Activated CD4-positive, CD25-positive, alpha-beta regulatory T cell treated with anti-CD3 and anti-CD28 coated beads, Interleukin-2, amount 50 U/mL, for 16 hours (primary cell): Measurements from ENCODE around the gene B3GAT1.
"Not testable (repeated sequence)": the region's sequence is repeated elsewhere in the genome, so short reads cannot be mapped to it uniquely, and the experiment has no call there.

Source experiments
- DNase-seq: peaks from one replicate; pipeline ENCODE4 v3.0.0-alpha.2; 2020; ENCODE audit warnings: low read depth, low spot score

The B3GAT1 gene

DNA sequence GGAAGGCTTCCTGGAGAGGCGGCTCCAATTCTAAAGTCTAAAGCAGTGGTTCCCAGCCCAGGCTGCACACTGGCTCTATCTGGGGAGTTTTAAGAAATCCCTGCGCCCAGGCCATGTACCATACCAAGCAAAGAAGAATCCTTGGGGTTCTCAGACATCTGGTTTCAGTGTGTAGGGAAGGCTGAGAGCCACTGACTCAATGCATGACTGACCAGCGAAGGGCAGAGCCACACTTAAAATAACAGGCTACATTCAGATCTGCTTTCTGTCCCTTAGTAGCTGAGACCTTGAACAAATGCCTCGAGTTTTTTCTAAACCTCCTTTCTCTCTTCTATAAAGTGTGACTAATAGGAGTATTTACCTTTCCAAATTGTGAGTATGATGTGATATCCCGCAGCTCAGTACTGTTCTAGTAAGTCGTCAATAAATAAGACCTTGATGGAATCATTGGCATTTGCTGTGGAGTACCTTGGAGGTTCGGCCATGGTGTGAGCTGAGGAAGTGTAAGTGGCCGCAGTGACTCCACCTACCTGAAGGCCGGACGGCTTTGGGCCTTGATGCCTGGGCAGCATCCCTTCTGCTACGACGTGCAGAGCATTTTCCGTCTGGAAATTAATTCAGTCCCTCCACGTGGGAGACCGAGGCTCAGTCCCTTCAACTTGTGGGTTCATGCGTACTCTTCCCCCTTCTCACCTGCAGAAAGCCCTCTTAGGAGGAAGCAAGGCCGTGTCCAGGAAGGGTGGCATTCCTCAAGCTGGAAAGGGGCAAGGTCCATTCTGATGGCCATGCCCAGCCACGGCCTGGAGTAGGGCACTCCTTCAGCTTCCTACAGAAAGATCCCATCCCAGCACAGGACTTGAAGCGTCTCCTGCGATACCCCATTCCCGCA is 55.1 kb downstream of the B3GAT1 start:
- DNase-seq: no peak

DNA sequence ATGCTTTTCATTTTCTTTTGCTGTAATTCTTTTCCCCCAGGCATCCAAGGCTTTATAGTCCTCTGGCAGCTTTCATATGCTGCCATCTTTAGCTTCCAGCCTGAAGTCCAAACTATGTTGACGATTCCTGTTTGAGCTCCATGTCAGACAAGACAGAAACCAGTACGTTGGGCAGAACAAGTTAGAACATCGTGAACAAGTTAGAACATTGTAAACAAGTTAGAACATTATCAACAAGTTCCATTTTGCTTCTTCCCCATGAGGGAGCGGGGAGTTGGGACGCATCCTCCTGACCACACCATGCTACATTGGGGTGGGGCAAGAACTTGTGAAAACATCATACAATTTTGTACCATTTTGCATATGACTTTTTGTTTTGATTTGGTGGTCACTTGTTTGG is 56.4 kb downstream of the B3GAT1 start:
- DNase-seq: no peak

DNA sequence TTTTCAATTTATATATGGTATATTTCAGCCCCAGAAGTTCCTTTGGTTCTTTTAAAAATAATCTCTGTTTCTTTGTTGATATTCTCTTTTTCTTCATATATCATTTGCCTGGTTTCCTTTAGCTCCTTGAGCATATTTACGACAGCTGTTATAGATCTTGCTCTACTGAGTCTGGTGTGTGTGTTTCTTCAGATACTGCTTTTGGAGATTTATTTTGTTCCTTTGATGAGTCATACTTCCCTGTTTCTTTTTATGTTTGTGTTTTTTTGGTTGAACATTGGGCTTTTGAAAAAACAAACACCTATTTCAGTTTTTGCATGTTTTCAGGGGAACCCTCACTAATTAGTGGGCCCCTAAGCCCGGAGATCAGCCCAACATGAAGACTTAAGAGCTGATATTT is 56.9 kb downstream of the B3GAT1 start:
- DNase-seq: no peak

DNA sequence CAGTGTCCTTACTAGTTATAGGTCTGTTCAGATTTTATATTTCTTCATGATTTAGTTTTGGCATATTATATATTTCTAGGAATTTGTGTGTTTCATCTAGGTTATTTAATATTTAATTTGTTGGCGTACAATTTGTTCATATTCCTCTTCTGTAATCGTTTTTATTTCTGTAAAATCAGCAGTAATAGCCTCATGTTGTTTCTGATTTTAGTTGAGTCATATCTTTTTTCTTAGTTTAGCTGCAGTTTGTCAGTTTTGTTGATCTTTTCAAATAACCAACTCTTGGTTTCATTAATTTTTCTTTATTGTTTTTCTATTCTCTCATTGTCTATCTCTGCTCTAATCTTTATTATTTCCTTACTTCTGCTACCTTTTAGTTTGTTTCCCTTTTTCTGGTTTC is 59.9 kb downstream of the B3GAT1 start:
- DNase-seq: no peak

DNA sequence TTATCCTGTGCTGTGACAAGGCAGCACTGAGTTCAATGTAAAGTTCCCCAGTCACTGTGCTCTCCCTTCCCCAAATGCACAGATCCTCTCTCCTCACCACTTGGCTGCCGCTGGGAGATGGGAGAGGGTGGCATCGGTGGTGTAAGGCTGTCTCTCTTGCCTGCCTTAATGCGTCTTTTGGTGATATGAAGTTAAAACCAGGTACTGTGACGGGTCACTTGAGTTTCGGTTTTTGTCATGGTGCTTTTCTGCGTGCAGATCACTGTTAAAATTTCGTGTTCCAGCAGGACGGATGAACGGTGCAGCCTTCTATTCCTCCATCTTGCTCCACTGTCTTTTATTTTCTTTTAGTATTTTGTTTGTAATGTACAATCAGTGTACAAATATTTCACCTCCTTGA is 61.7 kb downstream of the B3GAT1 start:
- no peak for DNase-seq

DNA sequence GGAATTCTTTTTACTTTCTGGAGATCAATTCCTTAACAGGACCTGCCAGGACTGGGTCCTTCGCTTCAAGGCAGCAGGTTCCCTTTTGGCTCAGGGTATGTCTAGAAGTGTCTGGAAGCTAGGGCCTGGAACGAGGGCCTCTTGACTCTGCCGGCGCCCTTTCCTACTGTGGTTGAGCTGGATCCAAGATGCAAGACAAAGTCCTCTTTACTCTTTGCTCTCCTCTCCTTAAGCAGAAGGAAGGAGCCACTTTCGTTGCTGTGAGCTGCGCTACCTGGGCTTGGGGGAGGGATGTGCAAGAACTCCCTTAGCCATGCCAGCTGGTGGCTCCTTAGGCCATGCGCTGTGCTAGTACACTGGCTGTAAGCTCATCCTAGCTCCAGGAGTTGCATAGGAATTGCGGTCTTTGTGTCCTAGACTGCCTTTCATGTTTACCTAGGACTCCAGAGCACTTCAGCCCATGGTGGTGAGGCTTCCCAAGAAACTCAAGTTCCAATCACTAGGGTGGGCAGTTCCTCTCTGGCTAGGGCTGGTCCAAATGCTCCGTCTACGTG is 62.2 kb downstream of the B3GAT1 start:
- no peak for DNase-seq

DNA sequence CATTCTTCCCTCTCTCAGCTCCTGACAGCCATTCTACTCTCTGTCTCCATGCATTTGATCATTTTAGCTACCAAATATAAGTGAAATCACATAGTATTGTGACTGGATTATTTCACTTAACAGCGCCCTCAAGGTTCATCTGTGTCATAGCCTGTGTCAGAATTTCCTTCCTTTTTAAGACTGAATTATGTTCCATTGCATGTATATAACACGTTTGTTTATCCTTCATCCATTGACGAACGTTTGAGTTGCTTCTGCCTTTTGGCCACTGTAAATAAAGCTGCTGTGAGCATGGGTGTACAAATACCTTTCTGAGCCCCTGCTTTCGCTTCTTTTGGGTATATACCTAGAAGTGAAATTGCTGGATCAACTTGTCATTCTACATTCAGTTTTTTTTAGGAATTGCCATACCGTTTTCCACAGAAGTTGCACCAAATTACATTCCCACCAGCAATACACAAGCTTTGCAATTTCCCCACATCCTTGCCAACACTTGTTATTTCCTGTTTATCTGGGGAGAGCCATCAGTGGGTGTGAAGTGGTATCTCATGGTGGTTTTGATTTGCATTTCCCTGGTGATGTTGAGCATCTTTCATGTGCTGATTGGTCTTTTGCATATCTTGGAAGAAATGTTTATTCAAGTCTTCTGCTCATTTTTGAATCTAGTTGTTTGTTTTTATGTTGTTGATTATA is 62.8 kb downstream of the B3GAT1 start:
- DNase-seq: no peak

DNA sequence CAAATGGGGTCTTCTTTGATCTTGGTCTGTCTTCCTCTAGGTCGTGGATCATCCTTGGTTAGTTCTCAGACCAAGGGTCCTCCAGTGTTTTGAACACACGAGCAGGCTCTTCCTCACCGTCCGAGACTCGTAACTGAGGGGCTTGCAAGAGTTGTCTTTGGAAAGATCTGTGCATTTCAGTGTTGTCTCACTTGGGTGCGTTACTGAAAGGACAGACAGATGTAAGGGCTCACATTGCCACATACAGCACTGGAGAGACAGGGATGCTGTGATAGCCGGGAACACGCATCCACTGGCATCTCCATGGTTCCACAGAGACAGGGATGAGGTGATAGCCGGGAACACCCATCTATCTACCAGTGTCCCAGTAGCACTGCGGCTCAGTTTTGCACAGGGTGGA is 64.6 kb downstream of the B3GAT1 start:
- DNase-seq: no peak

DNA sequence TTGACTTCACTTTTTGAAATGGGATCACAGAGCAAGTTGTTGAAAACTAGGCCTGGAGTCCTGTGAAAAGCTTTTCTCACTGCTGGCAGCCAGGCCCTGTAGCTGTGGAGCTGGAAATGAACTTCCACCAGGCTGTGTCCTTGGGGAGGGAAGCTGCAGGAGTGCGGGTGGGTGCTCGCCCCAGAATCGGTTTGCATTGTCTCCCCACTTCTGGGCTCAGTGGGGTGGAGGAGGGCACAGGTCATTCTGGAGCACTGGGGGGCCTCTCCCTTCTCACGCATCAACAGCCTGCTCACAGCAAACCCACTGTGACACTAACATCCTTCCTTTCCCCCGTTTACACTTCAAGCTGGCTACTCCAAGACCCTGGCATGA is 65.1 kb downstream of the B3GAT1 start:
- no peak for DNase-seq

DNA sequence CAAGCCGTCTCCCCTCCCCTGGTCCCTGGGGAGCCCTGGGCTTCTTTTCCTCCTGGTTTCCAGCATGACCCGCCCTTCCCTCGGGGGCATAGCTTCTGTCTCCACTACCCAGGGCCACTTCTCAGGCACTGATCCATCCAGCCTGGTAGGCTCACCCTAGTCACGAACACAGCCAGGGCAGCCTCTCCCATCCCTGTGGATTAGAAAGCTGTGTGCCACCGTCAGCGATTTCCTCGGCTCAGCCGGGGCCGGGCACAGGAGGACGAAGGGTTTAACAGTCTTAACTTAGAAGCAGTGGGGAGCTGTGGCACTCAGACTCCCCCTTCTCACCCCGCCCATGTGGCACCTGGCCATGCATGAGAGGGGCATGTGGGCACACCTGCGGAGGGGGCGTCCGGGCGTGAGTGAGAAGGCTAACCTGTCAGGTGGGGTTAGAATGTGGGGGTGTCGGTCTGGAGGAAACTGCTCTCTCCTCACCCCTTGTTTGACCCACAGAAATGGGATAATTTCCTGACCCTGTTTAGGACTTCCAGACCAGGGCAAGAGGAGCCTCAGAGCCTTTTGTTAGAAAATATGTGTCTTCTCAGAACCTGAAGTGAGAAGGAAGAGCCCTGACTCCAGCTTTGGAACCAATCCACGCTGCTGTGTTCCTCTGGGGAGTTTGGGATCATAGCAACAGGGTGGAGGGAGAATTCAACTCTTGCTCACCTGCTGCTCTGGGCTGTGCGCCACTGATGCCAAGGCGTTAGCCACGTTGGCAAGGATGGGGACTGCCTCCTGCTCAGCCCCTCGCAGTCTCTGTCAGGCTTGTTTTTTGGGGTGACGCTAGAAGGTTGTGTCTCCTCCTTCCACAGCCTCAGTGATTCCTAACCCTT is 65.7 kb downstream of the B3GAT1 start:
- DNase-seq: no peak

DNA sequence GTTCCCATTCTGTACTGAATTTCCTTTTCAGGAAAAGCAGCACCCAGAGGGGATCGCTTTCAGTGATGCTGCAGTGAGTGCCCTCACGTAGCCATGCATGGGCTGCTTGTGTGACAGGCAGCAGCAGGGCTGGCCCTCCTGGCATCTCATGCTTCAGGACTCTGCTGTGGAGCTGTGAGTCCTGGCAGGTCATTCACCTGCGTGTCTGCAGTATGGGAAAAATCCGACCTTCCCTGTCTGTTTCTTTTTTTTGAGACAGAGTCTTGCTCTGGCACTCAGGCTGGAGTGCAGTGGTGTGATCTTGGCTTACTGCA is 66.8 kb downstream of the B3GAT1 start:
- no peak for DNase-seq

DNA sequence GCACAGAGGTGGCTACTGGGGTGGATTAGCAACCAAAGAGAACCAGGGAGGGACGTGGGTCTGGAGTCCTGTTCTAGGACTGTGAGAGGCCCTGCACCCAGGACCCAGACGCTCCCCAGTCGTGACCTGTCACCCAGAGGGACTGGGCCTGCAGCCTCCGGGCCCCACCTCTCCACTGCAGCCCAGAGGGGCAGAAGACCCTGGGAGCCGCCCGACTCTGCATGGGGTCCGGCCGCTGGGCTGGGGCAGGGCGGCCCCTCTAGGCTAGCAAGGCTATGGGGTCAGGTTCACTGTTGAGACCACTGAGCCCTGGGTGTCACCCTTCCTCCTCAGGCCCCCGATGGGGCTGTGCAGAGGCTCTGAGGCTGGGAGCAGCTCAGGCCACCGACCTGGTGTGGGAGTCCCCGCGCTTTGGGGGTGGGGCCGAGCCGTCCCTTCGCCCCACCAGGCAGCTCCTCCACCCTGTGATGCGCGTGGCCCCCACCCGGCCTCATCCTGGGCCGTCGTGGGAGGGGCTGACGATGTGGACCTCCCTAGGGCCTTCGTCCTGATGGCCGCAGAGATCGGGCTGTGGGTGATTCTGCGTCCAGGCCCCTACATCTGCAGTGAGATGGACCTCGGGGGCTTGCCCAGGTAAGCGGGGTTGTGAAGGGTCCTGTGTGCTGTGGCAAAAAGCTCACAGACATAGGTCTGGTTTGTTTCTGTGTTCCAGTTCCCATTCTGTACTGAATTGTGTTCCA is 67.4 kb downstream of the B3GAT1 start:
- not testable (repeated sequence) for DNase-seq

DNA sequence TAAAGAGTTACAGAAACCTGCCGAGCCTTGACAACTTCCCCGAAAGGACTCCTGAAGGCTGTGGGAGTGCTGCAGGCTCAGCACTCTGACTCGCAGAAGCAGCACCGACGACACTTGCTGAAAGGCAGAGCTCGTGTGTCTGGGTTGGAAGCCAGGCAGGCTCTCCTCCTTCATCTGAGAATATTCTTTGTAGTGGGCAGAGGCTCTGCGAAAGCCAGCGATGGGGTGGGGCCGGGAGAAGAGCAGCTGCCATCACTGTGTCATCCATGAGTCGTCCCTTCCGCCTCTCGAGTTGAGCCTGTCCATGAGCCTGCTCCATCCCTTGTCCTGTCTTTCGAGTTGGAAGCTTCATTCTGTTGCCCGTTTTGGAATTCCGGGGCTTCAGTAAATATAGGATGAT is 68.4 kb downstream of the B3GAT1 start:
- DNase-seq: no peak

DNA sequence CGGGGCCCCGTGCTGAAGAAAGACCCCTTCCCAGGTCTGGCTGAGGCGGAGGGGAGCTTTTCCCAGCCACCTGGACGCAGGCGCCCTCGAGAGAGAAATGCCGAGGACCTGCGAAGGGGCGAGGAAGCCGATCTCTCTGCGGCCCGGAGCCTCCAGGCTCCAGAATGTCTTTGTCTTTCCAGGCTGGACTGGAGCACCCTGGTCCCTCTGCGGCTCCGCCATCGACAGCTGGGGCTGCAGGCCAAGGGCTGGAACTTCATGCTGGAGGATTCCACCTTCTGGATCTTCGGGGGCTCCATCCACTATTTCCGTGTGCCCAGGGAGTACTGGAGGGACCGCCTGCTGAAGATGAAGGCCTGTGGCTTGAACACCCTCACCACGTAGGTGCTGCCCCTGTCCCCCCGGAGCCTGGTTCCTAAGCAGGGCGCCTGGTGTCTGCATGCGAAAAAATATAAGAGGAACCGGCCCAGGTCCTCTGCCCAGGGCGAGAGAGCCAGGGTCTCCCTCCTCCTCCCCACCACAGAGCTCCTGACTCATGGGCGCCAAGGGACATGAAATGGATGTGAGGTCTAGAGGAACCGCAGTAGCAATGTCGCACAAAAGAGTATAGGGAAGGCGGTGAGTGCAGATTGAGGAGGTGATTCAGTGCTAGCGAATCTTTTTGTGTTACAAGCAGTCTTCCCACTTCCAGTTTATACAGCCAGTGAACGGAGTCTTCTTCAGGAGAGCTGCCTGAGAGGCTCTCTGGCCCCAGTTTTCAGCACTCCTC is 69.3 kb downstream of the B3GAT1 start:
- DNase-seq: no peak

DNA sequence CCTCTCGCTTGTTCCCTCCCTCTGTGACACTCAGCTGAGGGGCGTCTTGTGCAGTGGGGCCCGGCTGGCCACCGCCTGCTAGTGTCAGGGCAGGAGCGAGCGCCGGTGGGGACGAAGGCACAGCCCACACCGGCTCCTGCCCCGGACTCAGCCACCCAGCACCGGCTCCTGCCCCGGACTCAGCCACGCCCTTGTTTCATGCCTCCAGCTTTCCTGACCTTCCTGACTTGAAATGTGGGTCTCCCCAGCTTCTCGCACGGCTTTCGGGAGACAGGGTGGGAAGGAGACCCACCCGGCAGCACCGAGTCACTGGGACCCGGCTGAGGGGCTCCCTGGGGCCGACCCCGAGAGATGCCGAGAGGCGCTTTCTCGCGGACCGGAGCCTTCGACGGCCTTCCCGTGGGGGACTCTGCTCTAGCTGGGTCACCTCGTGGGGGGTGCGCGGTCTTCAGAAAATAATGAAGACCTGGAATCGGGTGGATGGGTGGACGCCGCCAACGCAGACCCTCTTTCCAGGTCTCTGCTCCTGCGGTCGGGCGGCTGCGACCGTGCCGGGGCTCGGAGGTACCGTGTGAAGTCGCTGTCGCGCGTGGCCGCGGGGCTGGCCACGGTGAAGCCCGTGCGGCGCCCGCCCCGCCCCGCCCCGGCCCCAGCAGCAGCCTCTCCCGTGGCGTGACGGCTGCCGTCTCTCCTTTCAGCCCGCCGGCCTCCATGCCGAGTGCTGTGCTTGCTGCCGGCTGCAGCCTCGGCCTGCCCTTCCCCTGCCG is 70.1 kb downstream of the B3GAT1 start:
- no peak for DNase-seq

DNA sequence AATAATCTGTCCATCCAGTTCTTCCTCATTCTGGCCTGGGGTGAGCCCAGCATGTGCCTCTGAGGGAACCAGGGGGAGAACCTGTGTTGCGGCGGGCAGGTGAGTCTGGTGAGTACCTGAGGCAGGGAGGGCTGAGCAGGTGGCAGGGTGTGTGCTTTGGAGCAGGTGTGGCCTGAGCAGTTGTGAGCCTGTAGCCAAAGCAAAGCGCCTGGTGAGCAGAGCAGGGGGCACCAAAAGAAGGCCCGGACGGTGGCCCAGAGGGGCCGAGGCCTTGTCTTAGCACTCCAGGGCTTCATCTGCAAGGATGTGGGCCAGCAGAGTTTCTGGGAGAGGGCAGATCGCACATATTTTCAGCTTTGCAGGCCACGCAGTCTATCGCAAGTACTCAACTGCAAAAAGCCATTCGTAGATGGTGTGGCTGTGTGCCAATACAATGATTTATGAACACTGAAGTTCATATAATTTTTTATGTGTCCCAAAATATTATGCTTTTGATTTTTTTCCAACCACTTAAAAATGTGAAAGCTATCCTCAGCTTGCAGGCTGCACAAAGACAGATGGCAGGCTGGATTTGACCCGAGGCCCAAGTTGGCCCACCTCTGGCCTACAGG is 71.6 kb downstream of the B3GAT1 start:
- no peak for DNase-seq

DNA sequence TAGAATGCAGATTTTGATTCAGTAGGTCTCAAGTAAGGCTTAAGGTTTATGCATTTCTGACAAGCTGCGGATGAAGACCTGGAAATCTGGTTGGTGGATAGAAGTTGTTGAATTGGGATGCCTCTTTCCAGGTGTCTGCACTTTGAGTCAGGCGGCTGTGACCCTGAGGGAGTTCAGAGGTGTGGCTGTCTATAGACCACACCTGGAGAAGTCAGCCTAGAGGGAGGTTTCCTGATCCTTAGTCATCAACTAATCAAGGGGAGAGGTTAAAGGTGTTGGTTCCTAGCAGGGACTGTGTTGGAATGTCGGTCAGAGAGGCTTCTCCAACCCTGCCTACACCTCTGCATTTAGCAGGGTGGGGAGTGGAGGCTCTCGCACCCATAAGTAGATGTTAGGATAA is 72.3 kb downstream of the B3GAT1 start:
- DNase-seq: no peak

DNA sequence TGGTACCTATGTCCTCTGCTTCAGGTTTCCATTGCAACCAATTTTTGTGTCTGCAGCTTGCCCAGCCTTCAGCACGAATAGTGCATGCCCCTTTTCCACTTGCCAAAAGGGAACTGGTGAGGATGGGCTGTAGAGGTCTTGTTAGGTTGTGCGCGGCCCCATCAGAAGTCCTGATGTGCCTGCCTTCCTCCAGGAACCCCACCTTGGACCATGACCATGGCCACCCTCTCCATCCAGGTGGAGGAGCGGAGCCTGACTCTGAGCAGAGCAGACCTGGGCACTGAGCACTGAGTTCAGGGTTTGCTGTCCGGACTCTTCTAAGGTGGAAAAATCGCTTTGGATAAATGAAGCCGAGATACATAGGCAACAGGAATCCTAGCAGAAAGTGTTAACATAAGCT is 73.4 kb downstream of the B3GAT1 start:
- DNase-seq: no peak

DNA sequence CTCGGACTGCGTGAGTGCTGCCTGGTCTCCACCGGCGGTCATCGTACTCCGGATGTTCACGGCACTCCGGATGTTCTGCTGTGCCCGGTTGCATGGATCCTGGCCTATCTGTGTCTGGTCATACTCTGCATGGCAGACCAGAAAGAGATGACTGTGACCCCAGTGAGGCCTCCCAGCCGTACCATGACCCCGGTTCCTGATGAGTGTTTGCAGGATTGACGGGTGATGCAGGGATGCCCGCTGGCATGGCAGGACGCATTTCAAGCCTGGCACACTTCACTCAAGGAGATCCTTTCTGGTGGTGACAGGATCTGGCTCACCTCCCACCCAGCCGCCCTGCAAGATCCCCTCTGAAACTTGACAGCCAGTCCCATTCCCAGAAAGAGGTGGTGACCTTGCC is 74.0 kb downstream of the B3GAT1 start:
- no peak for DNase-seq

DNA sequence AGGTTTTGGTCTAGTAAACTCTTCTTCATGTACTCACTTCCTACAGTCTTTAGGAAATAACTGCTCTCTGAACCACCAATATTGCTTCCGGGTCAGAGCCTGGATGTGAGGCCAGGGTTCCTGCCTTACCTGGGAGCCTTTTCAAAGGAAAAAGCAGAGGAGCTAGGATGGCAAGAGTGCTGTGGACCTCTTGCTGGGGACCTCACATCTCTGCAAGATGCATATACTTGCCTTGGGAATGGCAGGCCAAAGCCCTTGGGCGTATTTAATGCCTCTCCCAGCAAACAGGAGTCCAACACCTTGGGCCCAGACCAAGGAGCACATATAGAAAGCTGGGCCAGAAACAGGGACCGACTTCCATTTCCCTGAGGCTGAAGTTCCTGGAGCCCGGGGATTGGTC is 75.0 kb downstream of the B3GAT1 start:
- no peak for DNase-seq
